M059J (cell line): ENCODE data around the gene TACR1. TPM values are rescaled to one million over a fixed set of nuclear protein-coding genes. Genes with fewer than 3 reads are reported as not detected.
"Not testable (repeated sequence)": the region's sequence is repeated elsewhere in the genome, so short reads cannot be mapped to it uniquely, and the experiment has no call there.

ENCODE experiments used
- DNase-seq: peaks from one replicate; pipeline ENCODE4 v3.0.0-alpha.2; 2012; ENCODE audit warnings: low read depth
- total RNA-seq: library from RNA; depleted of rRNA; stranded (reverse); fragments of >200 nt; shearing (Covaris generic); gene quantifications from 2 replicates; pipeline ENCODE4 v1.2.3, GENCODE V29; 2014; rRNA removed

TACR1 gene, protein sequence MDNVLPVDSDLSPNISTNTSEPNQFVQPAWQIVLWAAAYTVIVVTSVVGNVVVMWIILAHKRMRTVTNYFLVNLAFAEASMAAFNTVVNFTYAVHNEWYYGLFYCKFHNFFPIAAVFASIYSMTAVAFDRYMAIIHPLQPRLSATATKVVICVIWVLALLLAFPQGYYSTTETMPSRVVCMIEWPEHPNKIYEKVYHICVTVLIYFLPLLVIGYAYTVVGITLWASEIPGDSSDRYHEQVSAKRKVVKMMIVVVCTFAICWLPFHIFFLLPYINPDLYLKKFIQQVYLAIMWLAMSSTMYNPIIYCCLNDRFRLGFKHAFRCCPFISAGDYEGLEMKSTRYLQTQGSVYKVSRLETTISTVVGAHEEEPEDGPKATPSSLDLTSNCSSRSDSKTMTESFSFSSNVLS
- 0.22 and 0.25 TPM in 2 replicates for total RNA-seq

- peak; percentile 63 for DNase-seq
These were observed at the start of gene TACR1 for GRCh38 chr2:75199428-75200011. Gene TACR1, minus strand, starts transcription at chr2:75199520. Its CDS starts 586 bp downstream, at chr2:75198934.

DNA sequence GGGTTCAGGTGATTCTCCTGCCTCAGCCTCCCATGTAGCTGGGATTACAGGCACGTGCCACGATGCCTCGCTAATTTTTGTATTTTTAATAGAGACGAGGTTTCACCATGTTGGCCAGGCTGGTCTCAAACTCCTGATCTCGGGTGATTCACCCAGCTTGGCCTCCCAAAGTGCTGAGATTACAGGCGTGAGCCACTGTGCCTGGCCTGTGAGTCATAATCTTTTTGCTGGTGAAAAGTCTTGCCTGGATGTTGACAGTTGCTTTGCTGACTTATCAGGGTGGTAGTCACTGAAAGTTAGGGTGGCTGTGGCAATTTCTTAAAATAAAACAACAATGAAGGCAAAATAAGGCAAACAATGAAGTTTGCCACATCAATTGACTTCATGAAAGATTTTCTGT, 49.3 kb upstream of the TACR1 start:
- DNase-seq, result peak; percentile 88

- DNase-seq, result peak; percentile 76
These were observed 47.3 kb upstream of the TACR1 start for GRCh38 chr2:75246441-75247167.

GRCh38 chr2:75243219-75243618, 43.9 kb upstream of the TACR1 start:
- DNase-seq, result no peak

DNA sequence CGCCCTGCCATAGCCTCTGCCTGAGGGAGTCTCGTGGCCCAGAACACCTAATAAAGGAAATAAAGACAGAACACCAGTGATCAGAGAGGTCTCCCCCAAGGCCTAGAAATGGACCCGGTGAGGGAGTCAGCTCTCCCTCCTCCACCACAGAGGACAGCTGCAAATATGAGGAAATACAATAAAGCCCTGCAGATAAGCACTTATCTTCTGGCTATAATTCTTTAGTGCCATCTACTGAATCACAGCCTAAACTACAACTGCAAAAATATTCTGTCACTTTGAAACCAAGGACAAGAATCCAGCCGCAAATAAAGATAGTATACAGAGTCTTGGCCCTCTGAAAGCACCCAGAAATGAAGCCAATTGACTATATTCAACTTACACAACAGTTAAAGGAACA, 42.4 kb upstream of the TACR1 start:
- DNase-seq, result peak; percentile 12

DNA sequence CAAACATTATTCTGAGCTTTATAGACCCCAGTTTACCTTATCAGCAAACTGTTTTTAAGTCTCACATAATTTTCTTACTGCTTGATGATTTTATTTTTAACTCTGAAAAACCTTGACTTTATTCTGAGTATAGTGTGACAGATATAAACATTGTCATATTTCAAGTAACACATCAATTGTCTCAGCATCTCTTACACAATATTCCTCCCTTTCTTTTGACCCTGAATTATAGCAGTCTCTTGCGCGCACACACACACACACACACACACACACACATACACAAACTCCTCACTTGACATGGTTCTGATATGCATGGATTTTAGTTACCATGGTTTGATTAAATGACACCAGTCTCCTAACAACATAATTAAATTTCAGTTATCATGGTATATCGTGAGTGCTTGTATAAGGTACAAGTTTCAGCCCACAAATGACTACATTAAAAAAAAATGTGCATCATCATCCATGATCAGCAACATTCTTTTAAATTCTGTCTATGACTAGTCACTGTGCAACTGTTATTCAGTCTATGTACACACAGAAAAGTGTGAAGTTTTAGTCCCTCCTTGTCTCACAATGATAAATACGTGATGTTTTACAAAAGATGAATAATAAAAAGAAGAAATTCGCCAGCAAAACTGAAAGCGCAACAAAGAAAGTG, 39.5 kb upstream of the TACR1 start:
- peak; percentile 61 for DNase-seq

DNA sequence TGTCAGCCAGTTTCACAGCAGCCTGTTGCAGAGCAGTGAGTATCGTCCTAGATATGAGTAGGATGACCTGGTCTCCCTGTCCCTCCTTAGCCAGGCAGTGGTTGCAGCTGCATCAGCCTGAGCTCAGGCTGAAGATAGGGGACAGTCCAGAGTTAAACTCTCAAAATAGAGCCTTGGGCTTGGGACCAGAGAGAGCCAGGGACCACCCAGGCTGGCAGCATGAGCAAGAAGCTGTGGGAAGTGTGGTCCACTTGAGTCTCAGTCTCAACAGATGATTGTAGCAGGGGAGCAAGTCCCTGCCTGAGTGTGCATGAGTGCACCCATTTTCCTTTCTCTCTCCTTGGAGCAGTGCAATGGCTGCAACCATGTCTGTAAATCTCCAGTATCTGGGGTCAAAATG, 38.0 kb upstream of the TACR1 start:
- no peak for DNase-seq

DNA sequence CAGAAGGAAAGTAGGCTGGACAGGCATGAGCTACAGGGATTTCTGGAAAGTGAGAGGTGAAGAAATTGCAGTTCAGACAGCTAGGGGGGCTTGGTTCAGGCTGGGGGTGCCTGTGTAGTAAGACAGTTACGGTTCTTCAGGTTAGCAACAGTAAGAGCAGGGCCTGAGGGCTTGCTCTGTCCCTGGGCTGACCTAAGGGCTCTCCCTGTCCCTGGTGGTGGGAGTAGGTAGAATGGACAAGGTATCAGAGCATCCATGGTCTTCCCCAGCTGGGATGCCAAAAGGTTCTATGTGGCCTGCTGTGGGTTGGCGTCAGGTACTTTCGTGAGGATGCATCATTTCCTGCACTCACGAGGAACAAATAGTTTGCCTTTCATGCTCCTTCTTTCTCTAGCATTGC, 34.6 kb upstream of the TACR1 start:
- no peak for DNase-seq

GRCh38 chr2:75226617-75227016, 27.3 kb upstream of the TACR1 start:
- DNase-seq, result no peak

GRCh38 chr2:75226099-75226498, 26.8 kb upstream of the TACR1 start:
- DNase-seq, result no peak

- DNase-seq, result no peak
These were observed 25.3 kb upstream of the TACR1 start for GRCh38 chr2:75224636-75225094.

DNA sequence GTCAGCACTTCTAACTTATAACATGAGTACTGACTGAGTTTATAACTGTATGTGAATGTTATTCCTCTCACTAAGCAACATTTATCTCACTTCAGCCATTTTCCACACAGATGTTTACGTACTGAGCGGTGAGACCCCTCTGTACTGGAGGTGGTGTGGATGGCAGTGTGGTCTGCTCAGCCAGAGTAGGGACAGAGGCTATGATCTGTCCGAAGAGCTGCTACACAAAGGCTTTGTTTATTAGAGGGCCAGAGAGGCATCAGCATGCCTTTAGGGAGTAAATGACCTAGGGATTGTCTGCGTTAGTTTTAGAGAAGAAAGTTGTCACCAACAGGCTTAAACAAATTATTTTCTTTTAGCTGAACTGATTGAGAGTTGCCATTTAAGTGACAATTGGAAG, 23.2 kb upstream of the TACR1 start:
- no peak for DNase-seq

DNA sequence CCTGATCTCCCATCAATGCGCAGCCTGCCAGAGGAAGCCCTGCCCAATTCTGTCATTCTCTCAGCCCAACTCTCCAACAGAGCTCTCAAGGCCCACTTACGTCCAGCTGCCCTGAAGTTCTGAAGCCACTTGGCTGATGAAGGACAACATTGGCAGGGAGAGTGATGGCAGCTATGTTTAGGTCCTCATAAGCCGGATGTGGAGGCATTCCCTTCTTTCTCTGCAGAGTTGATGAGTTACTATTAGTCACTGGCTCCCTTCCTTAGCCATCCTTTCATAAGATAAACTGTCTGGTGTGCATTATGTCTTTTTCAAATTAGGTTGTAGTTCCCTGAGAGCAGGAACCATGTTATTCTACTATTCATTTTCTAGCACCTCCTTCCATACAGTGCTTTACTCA, 22.5 kb upstream of the TACR1 start:
- DNase-seq, result peak; percentile 74

- not testable (repeated sequence) for DNase-seq
These were observed 19.9 kb upstream of the TACR1 start for GRCh38 chr2:75219213-75219612.

- no peak for DNase-seq
These were observed 12.0 kb upstream of the TACR1 start for GRCh38 chr2:75211266-75211770.

DNA sequence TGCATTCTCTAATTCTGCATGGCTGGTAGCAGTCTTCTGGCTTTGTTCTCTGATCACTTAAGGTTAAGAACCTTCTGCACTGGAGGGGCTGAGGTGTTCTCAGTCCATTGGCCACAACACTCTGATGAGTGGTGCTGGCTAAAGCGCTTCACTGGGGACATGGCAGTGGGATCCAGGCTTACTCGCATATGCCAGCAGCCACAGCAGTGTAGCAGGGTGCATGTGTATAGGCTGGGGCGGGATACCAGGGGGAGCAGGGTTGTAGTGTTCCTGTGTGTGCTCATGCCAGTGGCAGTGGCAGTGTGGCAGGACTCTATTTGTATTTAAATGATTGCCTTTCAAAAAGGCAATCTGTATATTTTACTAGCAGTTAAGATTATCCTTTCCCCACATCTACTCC, 11.1 kb upstream of the TACR1 start:
- DNase-seq, result no peak

DNA sequence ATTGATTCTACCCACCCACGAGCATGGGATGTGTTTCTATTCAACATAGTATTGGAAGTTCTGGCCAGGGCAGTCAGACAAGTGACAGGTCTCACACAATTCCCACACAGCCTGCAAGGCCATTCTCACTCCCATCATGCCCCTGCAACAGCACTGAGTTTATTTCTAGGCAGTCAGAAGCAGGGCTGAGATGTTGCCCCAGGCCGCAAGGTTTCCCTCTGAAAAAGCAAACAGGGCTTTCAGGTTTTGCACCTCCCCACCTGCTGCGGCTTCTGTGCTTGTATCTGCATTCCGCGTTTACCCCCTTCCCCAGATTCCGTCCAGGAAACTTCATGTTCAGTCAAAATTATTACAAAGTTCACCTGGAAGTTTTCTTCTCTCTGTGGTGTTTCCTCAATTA, 9.4 kb upstream of the TACR1 start:
- DNase-seq, result no peak

DNA sequence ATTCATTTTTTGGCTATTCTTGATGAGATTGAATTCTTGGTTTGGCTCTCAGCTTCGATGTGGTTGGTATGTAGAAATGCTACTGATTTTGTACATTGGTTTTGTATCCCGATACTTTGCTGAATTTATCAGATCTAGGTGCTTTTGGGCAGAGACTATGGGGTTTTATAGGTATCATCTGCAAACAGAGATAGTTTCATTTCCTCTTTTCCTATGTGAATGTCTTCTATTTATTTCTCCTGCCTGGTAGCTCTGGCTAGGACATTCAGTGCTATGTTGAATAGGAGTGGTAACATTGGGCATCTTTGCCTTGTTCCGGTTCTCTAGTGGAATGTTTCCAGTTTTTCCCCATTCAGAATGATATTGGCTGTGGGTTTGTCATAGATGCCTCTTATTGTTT, 5.5 kb upstream of the TACR1 start:
- DNase-seq, result no peak

GRCh38 chr2:75202359-75202758, 3.0 kb upstream of the TACR1 start:
- no peak for DNase-seq

DNA sequence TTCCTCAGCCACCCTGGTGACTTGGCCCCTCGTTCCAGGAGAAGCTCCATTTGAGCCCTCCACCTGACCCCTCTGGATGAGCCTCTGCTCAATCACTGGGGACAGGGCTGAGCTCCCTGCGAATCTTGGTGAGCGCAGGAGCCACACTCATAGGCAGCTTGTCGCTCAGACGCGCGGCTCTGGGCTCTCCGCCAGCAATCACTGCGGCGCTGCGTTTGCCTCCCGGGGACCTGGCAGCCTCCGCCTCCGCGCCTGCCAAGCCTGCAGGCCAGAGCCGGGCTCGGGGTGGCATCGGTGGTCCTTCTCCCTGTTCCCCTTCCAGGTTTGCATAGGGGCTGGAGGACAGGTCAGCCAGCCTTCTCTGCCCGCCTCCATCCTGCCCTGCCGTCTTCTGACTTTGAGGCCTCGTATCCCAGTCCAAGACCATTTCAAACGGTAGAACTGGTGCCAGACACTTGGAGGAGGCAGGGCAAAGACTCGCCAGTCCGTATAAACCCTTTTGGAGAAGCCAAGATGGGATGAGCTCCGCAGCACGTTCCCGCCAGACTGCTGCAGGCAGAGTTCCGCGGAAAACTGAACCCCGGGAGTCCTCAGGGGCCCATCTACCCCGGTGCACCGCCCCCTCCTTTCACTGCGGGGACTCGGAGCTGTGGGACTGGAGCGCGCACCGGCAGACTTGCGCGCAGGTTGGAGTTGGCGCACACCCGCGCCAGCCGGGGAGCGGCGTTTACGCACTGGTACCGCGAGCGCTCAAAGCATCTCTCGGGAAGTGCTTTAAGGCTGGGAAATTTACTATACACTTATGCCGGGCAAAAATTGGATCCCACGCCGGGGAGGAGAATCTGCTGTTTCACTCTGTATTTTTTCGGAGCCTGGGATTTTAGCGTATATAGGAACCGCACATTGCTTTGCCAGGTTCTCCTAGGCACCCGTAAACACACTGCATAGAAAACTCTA, 1.1 kb upstream of the TACR1 start:
- DNase-seq, result peak; percentile 68
